DND-41 (cell line): ENCODE results near the gene RDH14.

Experiments used
- CTCF ChIP-seq: IDR thresholded peaks from 2 replicates; pipeline ENCODE4 v1.5.1; 2012; ENCODE audit warnings: borderline replicate concordance, low read length, moderate library complexity, mild to moderate bottlenecking; ENCODE audit not compliant: poor library complexity, severe bottlenecking; ENCODE audit errors: extremely low read depth
- EZH2 ChIP-seq: IDR thresholded peaks from 3 replicates; pipeline ENCODE4 v1.6.1; 2012; ENCODE audit warnings: borderline replicate concordance, low read depth, mild to moderate bottlenecking, moderate library complexity, low read length, inconsistent platforms; ENCODE audit not compliant: severe bottlenecking

- TF ChIP-seq EZH2 (no peak), CTCF (no peak)
These were observed 29.3 kb downstream of the RDH14 start for GRCh38 chr2:18531194-18531593.
